GM23338 (cell line): Measurements from ENCODE around the gene FCHSD2. TPM values are rescaled to one million over a fixed set of nuclear protein-coding genes. Genes with fewer than 3 reads are reported as not detected.

Experiments
- ATAC-seq: fragments of 200-7000 bp; cut with Tn5 transposase; 3 replicates; pipeline ENCODE4 v1.9.1; 2020
- DNase-seq: peaks from one replicate; pipeline ENCODE4 v3.0.0-alpha.2; 2015; ENCODE audit warnings: low spot score
- H2AFZ ChIP-seq: fragments of 200-600 bp; sonication (generic); 2 replicates; pipeline ENCODE4 v1.8.0; 2016; ENCODE audit warnings: antibody characterized with exemption, mild to moderate bottlenecking, moderate library complexity
- H3F3A ChIP-seq: fragments of 200-600 bp; sonication (generic); replicated peaks from 2 replicates; pipeline ENCODE4 v1.8.0; 2017; ENCODE audit warnings: antibody characterized with exemption, mixed run types, low read depth
- H3K27ac ChIP-seq: fragments of 200-600 bp; sonication (generic); 2 replicates; pipeline ENCODE4 v1.6.1; 2016; ENCODE audit warnings: low read depth
- H3K27me3 ChIP-seq: fragments of 200-600 bp; sonication (generic); 2 replicates; pipeline ENCODE4 v1.8.0; 2016; ENCODE audit warnings: mild to moderate bottlenecking, mixed run types, moderate library complexity; ENCODE audit not compliant: insufficient read depth
- H3K36me3 ChIP-seq: fragments of 200-600 bp; sonication (generic); 2 replicates; pipeline ENCODE4 v1.8.0; 2016; ENCODE audit warnings: mild to moderate bottlenecking; ENCODE audit not compliant: insufficient read depth
- H3K4me1 ChIP-seq: fragments of 200-600 bp; sonication (generic); 2 replicates; pipeline ENCODE4 v1.8.0; 2016; ENCODE audit warnings: mild to moderate bottlenecking, moderate library complexity; ENCODE audit not compliant: insufficient read depth
- H3K4me2 ChIP-seq: fragments of 200-600 bp; sonication (generic); 2 replicates; pipeline ENCODE4 v1.7.1; 2017; ENCODE audit warnings: mixed run types
- H3K4me3 ChIP-seq: fragments of 200-600 bp; sonication (generic); 2 replicates; pipeline ENCODE4 v1.6.1; 2016; ENCODE audit warnings: mixed run types
- H3K79me2 ChIP-seq: fragments of 200-600 bp; sonication (generic); replicated peaks from 2 replicates; pipeline ENCODE4 v1.8.0; 2017; ENCODE audit warnings: mild to moderate bottlenecking; ENCODE audit not compliant: insufficient read depth
- H3K9me2 ChIP-seq: fragments of 200-600 bp; sonication (generic); 2 replicates; pipeline ENCODE4 v1.8.0; 2017; ENCODE audit not compliant: insufficient read depth
- H4K20me1 ChIP-seq: fragments of 200-600 bp; sonication (generic); replicated peaks from 2 replicates; pipeline ENCODE4 v1.8.0; 2017; ENCODE audit warnings: mild to moderate bottlenecking; ENCODE audit not compliant: insufficient read depth
- H3K27ac Mint-ChIP-seq: 2 replicates; pipeline ENCODE4 v1.8.0; 2020; ENCODE audit warnings: inconsistent platforms, mild to moderate bottlenecking, moderate library complexity, mixed read lengths
- H3K27me3 Mint-ChIP-seq: 3 replicates; pipeline ENCODE4 v1.8.0; 2022; ENCODE audit warnings: low read depth, mild to moderate bottlenecking, moderate library complexity, mixed read lengths, inconsistent platforms; ENCODE audit not compliant: insufficient read depth, poor library complexity
- H3K36me3 Mint-ChIP-seq: 3 replicates; pipeline ENCODE4 v1.8.0; 2021; ENCODE audit warnings: low read depth, mild to moderate bottlenecking, inconsistent platforms, moderate library complexity, mixed read lengths
- H3K4me1 Mint-ChIP-seq: 3 replicates; pipeline ENCODE4 v1.8.0; 2020; ENCODE audit warnings: mild to moderate bottlenecking, inconsistent platforms, mixed read lengths
- H3K4me3 Mint-ChIP-seq: 3 replicates; pipeline ENCODE4 v1.8.0; 2021; ENCODE audit warnings: moderate library complexity, mild to moderate bottlenecking, inconsistent platforms, mixed read lengths
- H3K9me3 Mint-ChIP-seq: 3 replicates; pipeline ENCODE4 v1.8.0; 2020; ENCODE audit warnings: moderate library complexity, mild to moderate bottlenecking, inconsistent platforms, mixed read lengths
- CTCF ChIP-seq, 2 experiments: fragments of 200-600 bp in 1 of 2; sonication (generic) in 1 of 2; conservative IDR thresholded peaks; 2 replicates each; pipeline versions ENCODE4 v1.5.1 to v1.6.1; 2016 to 2017; ENCODE audit warnings: antibody characterized with exemption in 2 of 2, low read depth in 2 of 2, mild to moderate bottlenecking in 2 of 2, moderate library complexity in 1 of 2
- EZH2phosphoT487 ChIP-seq: fragments of 200-600 bp; sonication (generic); IDR thresholded peaks from one replicate; pipeline ENCODE4 v1.8.1; 2018; ENCODE audit warnings: antibody characterized with exemption; ENCODE audit not compliant: unreplicated experiment
- JUNB ChIP-seq: IDR thresholded peaks from one replicate; pipeline ENCODE4 v1.6.1; 2016; ENCODE audit warnings: antibody characterized with exemption; ENCODE audit not compliant: unreplicated experiment
- NANOG ChIP-seq: IDR thresholded peaks from 2 replicates; pipeline ENCODE4 v1.6.1; 2016; ENCODE audit warnings: antibody characterized with exemption, borderline replicate concordance
- POLR2AphosphoS5 ChIP-seq: IDR thresholded peaks from 2 replicates; pipeline ENCODE4 v1.6.1; 2016; ENCODE audit warnings: antibody characterized with exemption, low read depth
- REST ChIP-seq: IDR thresholded peaks from one replicate; pipeline ENCODE4 v1.6.1; 2018; ENCODE audit warnings: antibody characterized with exemption; ENCODE audit not compliant: unreplicated experiment
- STAT1 ChIP-seq: IDR thresholded peaks from one replicate; pipeline ENCODE4 v1.6.1; 2016; ENCODE audit warnings: antibody characterized with exemption; ENCODE audit not compliant: unreplicated experiment
- ZNF114 ChIP-seq: fragments of 250-450 bp; sonication (Bioruptor Pico); IDR thresholded peaks from 2 replicates; pipeline ENCODE4 v1.5.0; 2020; ENCODE audit warnings: mild to moderate bottlenecking, moderate library complexity
- ZNF462 ChIP-seq: fragments of 250-450 bp; sonication (Bioruptor Pico); IDR thresholded peaks from 2 replicates; pipeline ENCODE4 v1.5.0; 2020; ENCODE audit warnings: mild to moderate bottlenecking, moderate library complexity
- polyA plus RNA-seq: library from polyadenylated mRNA; unstranded; fragments of >200 nt; fragmentation: Nextera tagmentation; extraction: Ambion mirVana; gene quantifications from 2 replicates; pipeline ENCODE4 v1.2.1, GENCODE V29; 2016
- total RNA-seq: library from RNA; depleted of rRNA; stranded (reverse); fragments of >200 nt; shearing (Covaris generic); gene quantifications from 2 replicates; pipeline ENCODE4 v1.2.3, GENCODE V29; 2014

Gene FCHSD2
- total and polyA plus RNA-seq, 2 experiments from 2014 or later = 3.6 to 5.2 TPM

- TF ChIP-seq REST = no peak
These were observed 203.1 kb downstream of the FCHSD2 start (continued) for GRCh38 chr11:72939031-72939430.

- Mint-ChIP-seq H3K4me3 (no peak overlapping the region), H3K4me1 (no peaks in the 10 kb centered on the region), H3K36me3 (no peaks in the 10 kb centered on the region), H3K27ac (no peak overlapping the region), H3K27me3 (peaks cover 2% of the 10 kb centered on the region), H3K9me3 (no peaks in the 10 kb centered on the region)
- Histone ChIP-seq H3K79me2 (no peaks in the 10 kb centered on the region), H3K27ac (no peak overlapping the region), H3K27me3 (no peaks in the 10 kb centered on the region), H3F3A (no peaks in the 10 kb centered on the region), H3K9me2 (no peaks in the 10 kb centered on the region), H3K36me3 (no peaks in the 10 kb centered on the region), H3K4me1 (no peaks in the 10 kb centered on the region), H3K4me3 (no peak overlapping the region), H2AFZ (no peak overlapping the region), H3K4me2 (no peak overlapping the region), H4K20me1 (no peaks in the 10 kb centered on the region)
- DNase-seq (no peak), ATAC-seq (no peak)
- TF ChIP-seq REST (no peak), ZNF114 (CRISPR knock-in tag) (no peak), JUNB (no peak), NANOG (no peak), POLR2AphosphoS5 (no peak), EZH2phosphoT487 (no peak), ZNF462 (no peak), CTCF (conservative IDR thresholded peaks at IDR 0.05; ENCODE audit: low read depth in 2 of 2) (no peak), STAT1 (no peak)
These were observed 204.7 kb downstream of the FCHSD2 start for GRCh38 chr11:72937439-72937838.
